CD4-positive, alpha-beta T cell treated with Interleukin-15 for 4 hours (primary cell): Measurements from ENCODE around the gene AMH.

Experiments
- DNase-seq: peaks from one replicate; pipeline ENCODE4 v3.0.0-alpha.2; 2020; ENCODE audit warnings: low spot score

Gene AMH

DNA sequence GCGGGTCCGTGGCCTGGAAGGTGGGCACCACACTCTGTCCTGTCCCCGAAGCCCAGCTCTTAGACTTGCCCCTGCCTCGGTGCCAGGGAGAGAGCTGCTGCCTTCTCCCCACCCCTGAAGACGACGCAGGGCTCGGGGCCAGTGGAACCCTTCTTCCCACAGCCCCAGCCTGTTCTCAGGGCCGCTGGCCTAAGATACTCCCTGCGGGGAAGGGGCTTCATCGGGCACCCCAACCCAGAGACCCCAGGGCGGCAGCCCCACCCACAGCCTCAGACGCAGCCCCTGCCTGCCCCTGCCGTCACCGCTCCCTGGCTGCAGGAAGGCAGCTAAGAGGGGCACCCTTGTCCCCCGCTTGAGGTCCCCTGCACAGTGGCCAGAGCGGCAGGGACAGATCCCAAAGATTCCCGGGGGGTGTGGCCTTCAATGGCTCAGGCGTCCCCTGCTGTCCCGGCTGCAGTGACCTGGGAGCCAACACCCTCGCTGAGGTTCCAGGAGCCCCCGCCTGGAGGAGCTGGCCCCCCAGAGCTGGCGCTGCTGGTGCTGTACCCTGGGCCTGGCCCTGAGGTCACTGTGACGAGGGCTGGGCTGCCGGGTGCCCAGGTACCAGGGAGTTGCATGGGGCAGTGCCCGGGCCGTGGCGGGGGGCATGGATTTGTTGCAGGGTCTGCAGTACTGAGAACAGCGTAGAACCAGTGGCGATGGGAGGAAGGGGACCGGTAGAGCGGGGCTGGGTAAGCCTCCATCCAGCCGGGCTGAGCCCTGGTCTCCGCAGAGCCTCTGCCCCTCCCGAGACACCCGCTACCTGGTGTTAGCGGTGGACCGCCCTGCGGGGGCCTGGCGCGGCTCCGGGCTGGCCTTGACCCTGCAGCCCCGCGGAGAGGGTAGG is 1.0 kb downstream of the AMH start:
- DNase-seq: no peak

- DNase-seq: no peak
Observed at GRCh38 chr19:2250766-2251105, 1.6 kb downstream of the AMH start.

- DNase-seq: no peak
Observed at GRCh38 chr19:2251106-2252054, 2.3 kb downstream of the AMH start.

DNA sequence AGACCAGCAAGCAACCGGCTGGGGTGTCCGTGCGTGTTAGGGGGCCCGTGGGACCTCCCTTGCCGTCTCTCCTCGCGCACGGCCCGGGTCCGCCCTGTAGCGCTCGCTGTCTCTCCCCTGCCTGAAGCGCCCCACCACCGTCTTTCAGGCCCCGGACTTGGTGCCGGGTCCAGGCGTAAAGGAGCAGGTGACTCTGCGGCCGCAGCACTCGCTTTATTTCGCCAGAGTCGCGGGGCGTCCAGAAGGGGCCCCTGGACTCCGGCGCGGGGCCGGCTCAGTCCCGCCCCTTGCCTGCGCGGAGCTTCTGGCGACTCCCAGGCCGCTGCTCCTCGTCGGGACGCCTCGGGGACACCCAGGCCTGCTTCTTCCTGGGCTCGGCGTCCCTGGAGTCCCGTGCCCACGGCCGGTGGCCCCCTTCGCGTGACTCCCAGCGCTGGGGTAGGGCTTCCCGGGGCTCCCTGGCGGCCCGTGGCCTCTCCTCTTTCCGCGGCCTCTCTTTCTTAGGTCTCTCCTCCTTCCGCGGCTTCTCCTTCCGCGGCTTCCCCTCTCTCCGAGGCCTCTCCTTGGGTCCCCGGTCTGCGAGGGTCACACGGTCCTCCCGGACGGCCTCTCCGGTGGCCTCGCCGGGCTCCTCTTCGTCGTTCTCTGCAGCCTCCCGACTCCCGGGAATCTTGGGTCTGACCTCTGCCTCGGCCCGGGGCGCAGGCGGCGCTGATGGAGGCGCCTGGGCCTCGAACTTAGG is 3.1 kb downstream of the AMH start:
- DNase-seq: no peak

DNA sequence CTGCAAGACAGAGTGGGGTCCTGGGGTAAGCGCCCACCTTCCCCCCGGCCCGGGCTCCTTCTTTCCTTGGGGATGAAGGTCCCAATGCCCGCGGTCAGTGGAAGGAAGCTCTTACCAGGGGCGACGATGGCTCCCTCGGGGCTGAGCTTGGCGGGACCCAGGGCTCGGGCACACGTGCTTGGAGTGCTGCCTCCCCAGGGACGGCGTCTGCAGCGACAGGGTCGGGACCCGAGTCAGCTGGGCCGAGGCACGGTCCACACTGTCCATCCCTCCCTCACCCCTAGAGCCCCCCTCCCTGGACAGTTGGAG is 3.6 kb downstream of the AMH start:
- DNase-seq: no peak

DNA sequence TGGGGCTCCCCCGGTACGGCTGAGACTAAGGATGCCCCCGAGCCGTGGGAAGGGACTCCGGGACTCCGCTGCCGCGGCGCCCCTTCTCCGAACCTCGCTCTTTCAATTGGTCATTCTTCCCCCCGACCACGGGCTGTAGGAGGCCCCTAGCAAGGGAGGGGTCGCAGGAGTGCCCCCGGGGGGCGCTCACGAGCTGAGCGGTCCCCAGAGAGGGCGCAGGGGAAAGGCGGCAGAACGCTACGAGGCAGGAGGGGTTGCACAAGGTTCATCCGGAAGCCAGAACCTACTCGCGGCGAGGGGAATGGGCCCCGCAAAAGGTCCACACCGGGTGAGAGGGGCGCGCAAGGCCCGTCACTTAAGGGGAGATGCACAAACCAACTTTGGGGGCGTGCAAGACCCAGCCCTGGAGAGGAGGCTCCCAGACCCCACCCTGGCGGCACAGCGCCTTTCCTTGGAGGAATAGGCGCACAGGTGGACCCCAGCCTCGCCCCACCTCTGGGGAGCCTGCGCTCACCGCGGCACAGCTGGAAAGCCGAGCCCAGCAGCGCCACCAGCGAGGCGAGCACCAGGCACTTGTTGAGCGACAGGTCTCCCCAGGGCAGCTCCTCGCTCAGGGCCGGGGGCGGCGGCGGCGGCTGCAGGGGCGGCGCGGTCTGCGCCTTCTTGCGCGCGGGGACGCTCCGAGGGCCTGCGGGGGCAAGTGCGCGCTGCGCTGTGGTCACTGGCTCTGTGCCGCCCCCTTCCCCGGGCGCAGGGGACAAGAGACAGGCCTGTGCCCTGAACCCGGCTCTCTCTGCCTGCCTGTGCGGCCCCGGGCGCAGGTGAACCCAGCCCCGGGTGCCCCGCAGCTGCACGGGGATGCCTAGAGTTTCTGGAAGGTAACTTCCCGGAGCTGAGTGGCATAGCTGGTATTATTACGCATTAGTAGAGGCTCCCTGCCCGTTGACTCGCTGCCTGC is 4.3 kb downstream of the AMH start:
- DNase-seq: peak; percentile 45

GRCh38 chr19:2254064-2254872 is 5.1 kb downstream of the AMH start:
- DNase-seq: no peak

- no peak for DNase-seq
Observed at GRCh38 chr19:2255112-2255845, 6.2 kb downstream of the AMH start.

GRCh38 chr19:2255982-2256685 is 7.0 kb downstream of the AMH start, which contains the start of gene JSRP1:
TSS of gene JSRP1 (minus strand) at chr19:2256417. CDS start at chr19:2255314, 1,103 bp downstream.
- DNase-seq: no peak

GRCh38 chr19:2259336-2259735 is 10.2 kb downstream of the AMH start:
- DNase-seq: no peak

GRCh38 chr19:2260341-2260805 is 11.2 kb downstream of the AMH start:
- DNase-seq: no peak

DNA sequence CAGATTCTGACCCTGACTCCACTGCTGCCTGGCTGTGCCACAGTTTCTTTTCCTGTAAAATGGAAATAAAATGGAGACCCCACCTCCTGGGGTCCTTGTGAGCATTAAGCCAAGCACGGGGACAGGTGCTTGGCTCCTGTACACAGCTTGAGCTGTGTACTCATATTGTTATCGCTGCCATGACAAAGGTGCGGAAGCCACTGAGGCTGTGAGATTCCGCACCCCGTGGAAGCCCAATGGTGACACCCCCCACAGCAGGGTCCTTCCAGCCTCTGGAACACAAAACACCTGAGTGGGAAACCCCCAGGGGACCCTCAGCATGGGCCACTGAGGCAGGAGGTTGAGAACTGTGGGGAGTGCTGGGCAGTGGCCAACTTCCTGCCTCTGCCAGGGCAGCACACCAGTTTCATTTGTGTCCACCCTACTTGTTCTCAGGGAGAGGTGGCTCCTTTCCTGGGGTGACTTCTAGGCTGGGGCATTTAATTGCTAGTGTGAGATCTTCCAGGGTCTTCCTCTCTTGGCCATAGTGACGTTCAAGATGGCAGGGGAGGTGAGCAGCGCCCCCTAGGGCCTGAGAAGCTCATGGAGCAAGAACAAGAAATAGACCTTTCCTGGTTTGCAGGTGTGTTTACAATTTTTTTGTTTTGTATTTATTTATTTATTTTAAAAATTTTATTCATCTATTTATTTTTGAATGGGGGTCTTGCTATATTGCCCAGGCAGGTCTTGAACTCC is 12.5 kb downstream of the AMH start:
- peak; percentile 54 for DNase-seq

GRCh38 chr19:2266183-2266993 is 17.3 kb downstream of the AMH start:
- DNase-seq: no peak

DNA sequence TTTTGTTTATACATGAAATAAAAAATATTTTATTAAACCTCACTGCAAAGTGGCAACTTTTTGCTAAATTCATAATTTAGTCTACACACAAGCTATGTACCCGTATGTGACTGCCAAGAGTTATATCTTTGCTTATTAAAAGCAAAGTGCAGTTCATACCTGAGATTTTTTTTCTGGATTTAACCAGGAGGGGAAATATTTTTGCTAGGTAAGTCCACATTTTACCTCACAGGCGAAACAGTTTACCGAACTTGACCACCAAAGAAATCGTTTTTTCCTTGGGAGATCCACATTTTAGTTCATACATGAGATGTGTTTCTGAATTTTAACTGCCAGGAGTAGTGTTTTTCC is 19.3 kb downstream of the AMH start:
- no peak for DNase-seq

DNA sequence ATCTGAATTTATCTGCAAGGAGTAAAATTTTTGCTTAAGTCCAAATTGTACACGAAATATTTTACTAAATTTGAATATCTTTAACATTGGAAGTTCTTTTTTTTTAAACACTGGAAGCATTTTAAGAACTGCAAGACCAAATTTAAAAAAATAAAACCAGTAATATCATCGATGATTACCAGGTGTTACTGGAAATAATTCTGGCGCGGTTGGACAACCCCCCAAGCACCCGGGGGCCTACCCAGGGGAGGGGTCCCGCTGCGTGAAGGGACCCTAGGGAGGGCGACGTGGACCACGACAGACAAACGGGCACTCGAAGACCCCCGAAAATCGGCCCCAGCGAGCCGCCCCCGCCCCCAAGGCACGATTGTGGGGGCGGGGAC is 19.7 kb downstream of the AMH start:
- no peak for DNase-seq

DNA sequence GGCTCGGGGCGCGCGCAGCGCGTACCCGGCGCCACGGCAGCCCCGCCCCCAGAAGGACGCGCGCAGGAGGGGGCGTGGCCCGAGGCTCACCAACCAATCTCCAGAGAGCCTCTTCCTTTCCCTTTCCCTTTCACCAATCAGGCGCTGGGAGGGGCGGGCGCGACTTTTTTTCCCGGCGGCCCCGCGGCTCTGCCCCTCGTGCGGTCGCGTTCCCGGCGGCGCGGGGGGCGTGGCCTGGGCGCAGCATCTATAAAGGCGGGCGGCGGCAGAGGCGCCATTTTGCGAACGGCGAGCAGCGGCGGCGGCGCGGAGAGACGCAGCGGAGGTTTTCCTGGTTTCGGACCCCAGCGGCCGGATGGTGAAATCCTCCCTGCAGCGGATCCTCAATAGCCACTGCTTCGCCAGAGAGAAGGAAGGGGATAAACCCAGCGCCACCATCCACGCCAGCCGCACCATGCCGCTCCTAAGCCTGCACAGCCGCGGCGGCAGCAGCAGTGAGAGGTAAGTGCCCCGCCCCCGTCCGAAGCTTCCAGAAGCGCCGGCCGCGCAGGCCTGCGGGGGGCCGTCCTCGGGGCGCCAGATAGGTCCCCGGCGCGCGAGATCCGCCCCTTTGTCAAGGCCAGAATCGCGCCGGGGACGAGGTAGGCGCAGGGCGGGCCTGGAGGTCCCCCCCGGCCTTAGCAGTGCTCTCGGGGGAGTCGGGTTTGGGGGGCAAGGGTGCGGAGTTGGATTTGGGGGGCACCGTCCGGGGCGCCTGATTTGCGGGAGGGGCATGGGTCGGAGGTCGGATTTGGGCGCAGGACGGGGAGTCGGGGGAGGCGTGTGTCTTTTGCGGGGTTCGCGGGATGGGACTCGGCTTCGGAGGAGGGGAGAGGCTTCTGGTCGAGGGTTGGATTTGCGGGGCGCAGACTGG is 20.4 kb downstream of the AMH start:
- peak; percentile 99 for DNase-seq

GRCh38 chr19:2270157-2270422 is 21.0 kb downstream of the AMH start:
- DNase-seq: no peak
